Measurements from ENCODE around the gene SRSF5.

Gene SRSF5

GRCh38 chr14:69814397-69814796 is 47.5 kb downstream of the SRSF5 start:
- Histone ChIP-seq H3K27me3 (ENCODE audit: insufficient read depth, low read length, poor library complexity, severe bottlenecking) (no peaks in the 10 kb centered on the region), H3K36me3 (ENCODE audit: insufficient read depth, low read length) (no peaks in the 10 kb centered on the region), H3K4me3 (ENCODE audit: low read length, poor library complexity, severe bottlenecking) (no peak overlapping the region)

DNA sequence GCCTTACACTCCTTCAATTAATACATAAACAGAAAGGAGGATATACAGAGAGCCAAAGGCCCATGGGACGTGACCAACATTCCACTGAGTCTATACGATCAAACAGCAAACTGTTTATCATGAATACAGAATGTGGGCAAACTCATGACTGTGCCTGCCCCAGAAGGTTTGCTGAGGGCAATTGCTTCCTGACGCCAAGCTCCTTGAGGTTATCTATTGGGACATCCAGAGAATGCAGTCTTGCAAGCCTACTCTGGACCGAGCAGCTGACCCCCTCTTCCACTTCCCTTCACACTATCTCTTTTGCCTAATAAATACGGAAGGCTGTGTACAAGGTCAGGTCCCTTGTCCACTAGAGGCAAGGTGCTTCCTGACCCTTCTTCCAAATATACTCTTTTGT is 48.6 kb downstream of the SRSF5 start:
- no peak overlapping the region for H3K9ac ChIP-seq (ENCODE audit: low read depth, low read length, poor library complexity, severe bottlenecking)
- H3K4me1 ChIP-seq (ENCODE audit: insufficient read depth, low read length, poor library complexity, severe bottlenecking): peaks cover 5% of the 10 kb centered on the region
- H3K4me3 ChIP-seq (ENCODE audit: low read length, poor library complexity, severe bottlenecking): no peak overlapping the region
- no peaks in the 10 kb centered on the region for H3F3A ChIP-seq (ENCODE audit: low read depth)
- no peak overlapping the region for H2AFZ ChIP-seq (ENCODE audit: low read length)
- H3K9me2 ChIP-seq (replicated peaks; ENCODE audit: low read depth, low read length): no peaks in the 10 kb centered on the region
- no peak overlapping the region for H3K4me2 ChIP-seq (ENCODE audit: low read depth, low read length, poor library complexity, severe bottlenecking)
- no peaks in the 10 kb centered on the region for H3K9me3 ChIP-seq (ENCODE audit: insufficient read depth, low read depth, low read length)
- H4K20me1 ChIP-seq (ENCODE audit: insufficient read depth, low read length, poor library complexity, severe bottlenecking): no peaks in the 10 kb centered on the region
- no peaks in the 10 kb centered on the region for H3K36me3 ChIP-seq (ENCODE audit: insufficient read depth, low read length)
- TF ChIP-seq CTCF (conservative IDR thresholded peaks at IDR 0.05; ENCODE audit: low read length) (no peak), EZH2phosphoT487 (IDR thresholded peaks at IDR 0.05; ENCODE audit: borderline replicate concordance) (no peak)
- no peaks in the 10 kb centered on the region for H3K27me3 ChIP-seq (ENCODE audit: insufficient read depth, low read length, poor library complexity, severe bottlenecking)
- no peaks in the 10 kb centered on the region for H3K79me2 ChIP-seq (ENCODE audit: insufficient read depth, low read length)

More at GRCh38 chr14:69814397-69814796, 47.5 kb downstream of the SRSF5 start:
- Histone ChIP-seq H2AFZ (ENCODE audit: low read length) (no peak overlapping the region), H3K4me1 (ENCODE audit: insufficient read depth, low read length, poor library complexity, severe bottlenecking) (peaks cover 5% of the 10 kb centered on the region), H3K9me2 (replicated peaks; ENCODE audit: low read depth, low read length) (no peaks in the 10 kb centered on the region), H4K20me1 (ENCODE audit: insufficient read depth, low read length, poor library complexity, severe bottlenecking) (no peaks in the 10 kb centered on the region), H3K4me2 (ENCODE audit: low read depth, low read length, poor library complexity, severe bottlenecking) (no peak overlapping the region), H3K79me2 (ENCODE audit: insufficient read depth, low read length) (no peaks in the 10 kb centered on the region), H3F3A (ENCODE audit: low read depth) (no peaks in the 10 kb centered on the region), H3K9me3 (ENCODE audit: insufficient read depth, low read depth, low read length) (no peaks in the 10 kb centered on the region), H3K9ac (ENCODE audit: low read depth, low read length, poor library complexity, severe bottlenecking) (no peak overlapping the region)
- no peak for TF ChIP-seq CTCF (conservative IDR thresholded peaks at IDR 0.05; ENCODE audit: low read length)
- TF ChIP-seq EZH2phosphoT487 (IDR thresholded peaks at IDR 0.05; ENCODE audit: borderline replicate concordance): no peak

GRCh38 chr14:69816216-69816615 is 49.3 kb downstream of the SRSF5 start:
- Histone ChIP-seq H3K4me3 (ENCODE audit: low read length, poor library complexity, severe bottlenecking) (no peak overlapping the region), H4K20me1 (ENCODE audit: insufficient read depth, low read length, poor library complexity, severe bottlenecking) (no peaks in the 10 kb centered on the region), H3K4me2 (ENCODE audit: low read depth, low read length, poor library complexity, severe bottlenecking) (no peak overlapping the region), H3K4me1 (ENCODE audit: insufficient read depth, low read length, poor library complexity, severe bottlenecking) (peaks cover 5% of the 10 kb centered on the region), H3K27me3 (ENCODE audit: insufficient read depth, low read length, poor library complexity, severe bottlenecking) (no peaks in the 10 kb centered on the region), H3K79me2 (ENCODE audit: insufficient read depth, low read length) (no peaks in the 10 kb centered on the region), H3K9me3 (ENCODE audit: insufficient read depth, low read depth, low read length) (no peaks in the 10 kb centered on the region), H3K36me3 (ENCODE audit: insufficient read depth, low read length) (no peaks in the 10 kb centered on the region), H3K9me2 (replicated peaks; ENCODE audit: low read depth, low read length) (no peaks in the 10 kb centered on the region), H2AFZ (ENCODE audit: low read length) (no peak overlapping the region), H3K9ac (ENCODE audit: low read depth, low read length, poor library complexity, severe bottlenecking) (no peak overlapping the region), H3F3A (ENCODE audit: low read depth) (no peaks in the 10 kb centered on the region)
- TF ChIP-seq EZH2phosphoT487 (IDR thresholded peaks at IDR 0.05; ENCODE audit: borderline replicate concordance): no peak
- no peak for TF ChIP-seq CTCF (conservative IDR thresholded peaks at IDR 0.05; ENCODE audit: low read length)

Measured in Loucy (cell line).